Subcutaneous adipose tissue (tissue), 4 donors: ENCODE results near the gene L3MBTL2. TPM values are rescaled to one million over a fixed set of nuclear protein-coding genes. Genes with fewer than 3 reads are reported as not detected.

Experiments used
- small RNA-seq: library from RNA; depleted of rRNA; stranded (forward); fragments of <200 nt; gene quantifications from one replicate; pipeline ENCODE3, GENCODE V24; 2016
- total RNA-seq, 4 donors: library from RNA; depleted of rRNA; stranded (reverse); fragments of >200 nt; gene quantifications; one replicate each; pipeline ENCODE4 v1.1.0, GENCODE V29; 2016
- TF ChIP-seq, protein P1 (sequence below): fragments of 450-650 bp; IDR thresholded peaks from one replicate; pipeline ENCODE4 v1.5.1; 2016; ENCODE audit warnings: low read depth, mild to moderate bottlenecking, control low read depth, antibody characterized with exemption, moderate library complexity

Gene L3MBTL2
- total RNA-seq, 4 donors from 2014 or later: 7.0 to 19.4 (median 12.4) TPM

DNA sequence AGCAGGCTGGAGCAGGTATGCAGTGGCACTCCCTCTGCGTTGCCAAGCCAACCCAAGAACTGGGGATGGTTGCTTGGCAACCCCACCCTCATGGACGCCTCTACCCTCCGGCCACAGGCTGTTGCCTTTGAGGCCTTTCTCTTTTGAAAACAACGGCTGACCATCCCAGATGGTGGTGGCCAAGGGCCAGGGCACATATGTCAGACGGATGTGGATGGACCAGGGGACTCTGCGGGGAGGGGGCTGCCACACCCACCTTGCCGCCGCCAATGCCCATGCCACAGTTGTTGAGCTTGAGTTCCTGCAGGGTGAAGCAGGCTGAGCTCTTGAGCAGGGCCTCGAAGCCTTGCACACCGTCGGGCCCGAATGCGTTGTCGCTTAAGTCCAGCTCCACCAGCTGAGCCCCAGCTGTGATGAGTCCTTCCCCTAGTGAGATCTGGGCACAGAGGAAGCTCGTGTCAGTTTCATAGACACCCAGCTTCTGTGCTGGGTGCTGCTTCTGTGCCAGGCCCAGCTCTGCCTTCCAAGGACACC is 59.4 kb downstream of the L3MBTL2 start:
- TF ChIP-seq, protein P1, sequence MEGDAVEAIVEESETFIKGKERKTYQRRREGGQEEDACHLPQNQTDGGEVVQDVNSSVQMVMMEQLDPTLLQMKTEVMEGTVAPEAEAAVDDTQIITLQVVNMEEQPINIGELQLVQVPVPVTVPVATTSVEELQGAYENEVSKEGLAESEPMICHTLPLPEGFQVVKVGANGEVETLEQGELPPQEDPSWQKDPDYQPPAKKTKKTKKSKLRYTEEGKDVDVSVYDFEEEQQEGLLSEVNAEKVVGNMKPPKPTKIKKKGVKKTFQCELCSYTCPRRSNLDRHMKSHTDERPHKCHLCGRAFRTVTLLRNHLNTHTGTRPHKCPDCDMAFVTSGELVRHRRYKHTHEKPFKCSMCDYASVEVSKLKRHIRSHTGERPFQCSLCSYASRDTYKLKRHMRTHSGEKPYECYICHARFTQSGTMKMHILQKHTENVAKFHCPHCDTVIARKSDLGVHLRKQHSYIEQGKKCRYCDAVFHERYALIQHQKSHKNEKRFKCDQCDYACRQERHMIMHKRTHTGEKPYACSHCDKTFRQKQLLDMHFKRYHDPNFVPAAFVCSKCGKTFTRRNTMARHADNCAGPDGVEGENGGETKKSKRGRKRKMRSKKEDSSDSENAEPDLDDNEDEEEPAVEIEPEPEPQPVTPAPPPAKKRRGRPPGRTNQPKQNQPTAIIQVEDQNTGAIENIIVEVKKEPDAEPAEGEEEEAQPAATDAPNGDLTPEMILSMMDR: no peak

DNA sequence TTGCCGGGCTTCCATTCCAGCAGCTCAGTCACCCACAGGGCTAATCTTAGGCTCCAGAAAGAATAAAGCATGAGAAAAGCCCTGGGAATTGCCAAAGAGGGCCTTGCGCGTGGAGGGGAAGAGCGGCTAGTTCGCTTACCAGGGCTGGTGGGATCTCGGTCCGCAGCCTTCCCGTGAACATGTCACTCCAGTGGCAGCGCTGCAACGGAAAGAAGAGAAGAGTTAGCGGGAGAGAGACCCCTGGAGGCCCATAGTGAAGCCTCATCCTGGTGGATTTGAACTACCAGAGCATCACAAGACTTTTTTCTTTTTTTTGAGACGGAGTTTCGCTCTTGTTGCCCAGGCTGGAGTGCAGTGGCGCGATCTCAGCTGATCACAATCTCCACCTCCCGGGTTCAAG is 62.8 kb downstream of the L3MBTL2 start:
- TF ChIP-seq, protein P1: no peak

DNA sequence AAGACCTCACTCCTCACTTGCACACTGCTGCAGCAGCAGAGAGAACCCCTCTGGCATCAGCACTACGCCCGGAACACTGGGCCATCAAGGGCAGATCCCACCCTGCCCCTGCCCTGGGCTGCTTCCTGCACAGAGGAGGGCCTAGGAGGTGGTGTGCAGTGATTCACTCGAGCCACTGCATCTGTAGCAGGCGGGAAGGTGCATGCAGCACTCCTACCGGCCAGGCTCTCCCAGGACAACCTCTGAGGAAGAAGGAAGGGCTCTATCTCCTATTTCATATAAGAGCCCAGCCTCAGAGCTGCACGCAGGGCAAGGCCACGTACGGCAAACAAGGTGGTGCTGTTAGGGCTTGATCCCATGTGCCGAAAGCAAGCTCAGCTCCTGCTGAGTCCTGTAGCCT is 66.7 kb downstream of the L3MBTL2 start:
- TF ChIP-seq, protein P1: no peak

DNA sequence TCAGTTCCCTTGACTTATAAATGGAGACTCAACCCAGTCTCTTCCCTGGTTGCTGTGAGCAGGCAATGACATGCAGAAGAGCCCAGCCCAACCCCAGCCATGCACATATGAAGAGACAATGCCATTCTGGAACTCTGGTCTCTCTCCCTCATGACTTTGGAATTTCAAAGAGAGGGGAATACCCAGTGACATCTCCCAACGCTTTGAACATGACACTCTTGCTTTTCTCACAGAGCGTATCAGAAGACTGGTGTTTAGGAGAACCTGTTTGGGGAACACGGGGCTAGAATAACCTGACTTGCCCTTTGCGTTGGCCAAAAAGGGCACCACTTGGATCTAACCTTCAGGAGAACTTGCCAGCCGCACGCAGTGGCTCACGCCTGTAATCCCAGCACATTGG is 68.0 kb downstream of the L3MBTL2 start:
- TF ChIP-seq, protein P1: no peak

DNA sequence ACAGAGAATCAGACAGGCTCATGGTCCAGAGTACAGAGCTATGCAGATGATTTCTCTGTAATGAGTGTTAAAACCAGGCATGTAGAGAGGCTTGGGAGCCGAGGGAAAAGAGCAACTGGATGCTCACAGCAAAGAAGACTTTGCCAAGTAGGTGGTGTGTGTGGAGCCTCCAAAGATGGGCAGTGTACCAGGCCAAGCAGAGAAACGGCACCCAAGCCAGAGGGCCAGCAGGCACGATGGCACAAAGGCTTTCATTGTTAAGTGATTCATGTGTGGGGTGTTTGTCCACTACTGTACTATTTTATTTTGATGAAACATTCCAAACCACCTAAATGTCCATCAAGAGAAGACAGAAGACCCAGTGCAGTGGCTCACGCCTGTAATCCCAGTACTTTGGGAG is 69.7 kb downstream of the L3MBTL2 start:
- TF ChIP-seq, protein P1: no peak

DNA sequence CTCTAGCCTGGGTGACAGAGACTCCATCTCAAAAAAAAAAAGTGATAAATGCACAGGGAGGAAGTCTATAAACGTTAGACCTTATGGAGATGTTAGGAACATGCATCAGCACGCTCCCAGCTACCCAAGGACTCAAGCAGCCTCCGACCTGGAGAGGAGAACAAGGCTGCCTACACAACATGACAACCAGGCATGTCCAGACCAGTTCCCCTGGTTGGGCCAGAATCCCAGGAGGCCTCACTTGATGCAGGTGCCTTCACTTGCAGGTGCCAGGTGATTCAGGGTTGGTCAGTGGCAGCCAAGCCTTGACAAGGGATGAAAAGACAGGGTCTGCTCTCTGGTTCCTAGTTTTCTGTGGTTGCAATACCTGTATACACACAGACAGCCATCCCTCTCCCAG is 75.0 kb downstream of the L3MBTL2 start:
- TF ChIP-seq, protein P1: no peak

DNA sequence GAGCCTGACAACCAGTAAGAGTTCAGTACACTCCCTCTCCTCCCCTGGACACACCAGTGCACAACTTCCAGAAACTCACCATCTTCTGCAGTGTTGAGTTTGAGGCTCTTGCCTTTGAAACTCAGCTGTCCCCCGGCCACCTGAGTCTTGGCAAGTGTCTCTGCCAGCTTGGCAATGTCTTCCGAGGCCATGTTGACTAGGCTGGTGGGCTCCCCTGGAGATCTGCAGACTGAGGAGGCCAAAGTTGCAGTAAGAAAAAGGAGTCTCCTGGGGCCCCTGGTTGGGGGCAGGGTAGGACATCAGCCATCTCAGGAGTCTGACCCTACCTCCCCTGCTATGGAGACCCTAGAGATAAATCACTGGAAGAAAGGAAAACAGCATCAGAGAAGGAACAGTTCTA is 75.7 kb downstream of the L3MBTL2 start:
- TF ChIP-seq, protein P1: no peak

Small RNA genes lying within 50 kb of the gene (small RNA-seq; reads per million reads assigned to genes)
- not detected for gene MIR6889
- not detected for gene RNU6-375P

Other genes starting within 250 kb of the L3MBTL2 start
- gene EP300, start 112.7 kb upstream of the L3MBTL2 start, total RNA-seq: 100 to 1,000 TPM in 1 of 4 donors, 10 to 100 TPM in 3; 76.9 to 106 (median 91.0) TPM
- 1 to 10 TPM in 2 of 4 donors, under 1 TPM in 1, not detected in 1; 0.85 to 3.4 (median 2.0) TPM for gene CHADL, start 35.6 kb downstream of the L3MBTL2 start, total RNA-seq
- gene RANGAP1, start 80.9 kb downstream of the L3MBTL2 start, total RNA-seq: 10 to 100 TPM; 21.0 to 32.8 (median 28.4) TPM
- 10 to 100 TPM; 14.4 to 52.6 (median 21.1) TPM for gene ZC3H7B, start 96.2 kb downstream of the L3MBTL2 start, total RNA-seq
- gene TEF, start 176.6 kb downstream of the L3MBTL2 start, total RNA-seq: 10 to 100 TPM; 12.1 to 30.1 (median 18.5) TPM
- gene TOB2, start 241.5 kb downstream of the L3MBTL2 start, total RNA-seq: 10 to 100 TPM; 35.5 to 80.6 (median 43.9) TPM